Cerebellar cortex (tissue), 1 donor: ENCODE results near the gene SREBF1.
"Not testable (repeated sequence)": the region's sequence is repeated elsewhere in the genome, so short reads cannot be mapped to it uniquely, and the experiment has no call there.

ENCODE experiments used
- DNase-seq: peaks from one replicate; pipeline ENCODE4 v3.0.0-alpha.2; 2015; ENCODE audit warnings: low spot score

Gene SREBF1

DNA sequence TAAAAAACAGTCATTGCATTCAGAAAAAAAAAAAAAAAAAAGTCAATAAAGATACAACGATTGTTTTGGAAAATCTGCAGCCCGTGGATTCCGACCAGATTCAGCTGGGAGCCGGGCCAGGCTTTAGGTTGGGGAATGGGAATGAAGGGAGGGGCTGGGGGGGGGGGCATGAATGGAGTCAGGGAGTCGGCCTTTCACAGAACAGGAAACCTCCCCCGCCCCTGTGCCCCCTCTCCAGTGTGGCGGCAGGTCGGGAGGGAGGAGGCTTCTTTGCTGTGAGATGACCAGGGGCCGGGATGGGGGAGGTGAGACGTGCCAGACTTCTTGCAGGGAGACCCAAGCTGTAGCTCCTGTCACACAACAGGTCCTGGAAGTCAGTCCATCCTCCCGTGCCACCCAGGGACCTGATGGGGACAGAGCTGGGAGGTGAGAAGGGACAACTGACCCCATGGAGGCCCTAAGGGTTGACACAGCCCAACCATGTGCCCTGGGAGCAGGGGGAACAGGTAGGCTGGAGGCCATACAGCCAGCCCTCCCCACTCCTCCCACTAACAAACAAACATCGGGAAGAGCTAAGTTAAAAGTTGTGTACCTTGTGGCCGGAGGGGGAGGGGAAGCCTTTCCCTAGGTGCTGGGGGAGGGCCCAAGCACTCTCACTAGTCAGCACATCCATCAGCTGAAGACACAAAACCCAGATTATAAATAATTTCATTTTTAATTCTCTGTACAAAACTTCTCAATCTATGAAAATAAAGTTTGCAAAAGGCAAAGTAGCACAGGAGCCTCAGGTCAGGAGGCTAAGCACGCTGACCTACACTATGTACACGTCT is 25.2 kb downstream of the SREBF1 start:
- peak; percentile 70 for DNase-seq

DNA sequence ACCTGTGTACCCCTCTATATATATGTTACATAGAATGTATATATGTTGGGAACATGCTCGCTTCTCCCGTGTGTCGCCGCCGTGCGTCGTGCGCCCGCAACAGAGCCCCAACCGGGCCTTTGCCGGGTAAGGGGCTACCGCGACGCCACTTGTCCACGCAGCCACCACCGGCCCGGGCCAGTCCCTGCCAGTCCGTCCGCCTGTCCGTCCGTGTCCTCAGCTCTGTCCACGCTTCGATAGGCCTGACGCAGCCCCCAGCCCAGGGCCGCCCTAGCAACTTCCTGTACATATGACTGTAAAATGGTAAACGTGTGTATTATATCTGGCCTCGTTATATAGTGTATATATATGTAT is 25.9 kb downstream of the SREBF1 start:
- DNase-seq, result no peak

DNA sequence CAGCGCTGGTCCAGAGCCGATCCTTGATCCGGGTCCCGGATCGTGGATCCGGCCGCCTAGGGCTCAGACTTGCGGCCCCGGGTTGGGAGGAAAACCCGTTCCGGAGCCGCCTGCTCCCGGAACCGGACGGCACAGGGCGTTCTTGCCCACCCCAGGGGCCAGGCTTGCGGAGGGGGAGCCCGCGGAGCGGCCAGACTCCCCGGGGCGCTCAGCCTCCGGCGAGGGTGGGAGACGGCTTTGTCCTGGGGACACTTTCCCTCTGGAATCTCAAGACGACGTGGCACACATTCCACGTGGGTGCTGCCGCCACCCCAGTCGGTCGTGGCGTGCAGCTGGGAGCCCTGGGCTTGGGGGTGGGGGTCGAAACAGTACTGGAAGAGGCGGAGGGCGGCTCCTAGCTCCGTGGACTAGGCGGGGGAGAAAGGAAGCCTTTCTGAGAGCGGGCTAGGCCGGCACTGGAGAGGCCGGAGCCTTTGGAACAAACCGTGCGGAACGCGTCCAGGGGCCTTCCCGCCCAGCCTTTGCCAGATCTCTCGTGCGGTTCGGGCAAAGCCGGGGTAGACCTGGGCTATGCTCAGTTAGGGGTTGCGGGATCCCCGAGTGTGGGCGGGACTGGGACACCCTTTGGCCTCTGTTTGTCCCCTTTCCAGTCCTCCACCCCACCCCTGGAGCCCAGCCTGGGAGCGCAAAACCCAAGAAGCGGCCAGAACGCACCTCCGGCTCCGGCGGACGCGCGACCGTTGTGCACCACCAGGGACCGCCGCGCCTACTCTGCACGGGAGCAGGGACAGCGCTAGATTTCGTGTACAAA is 26.5 kb downstream of the SREBF1 start:
- peak; percentile 66 for DNase-seq

DNA sequence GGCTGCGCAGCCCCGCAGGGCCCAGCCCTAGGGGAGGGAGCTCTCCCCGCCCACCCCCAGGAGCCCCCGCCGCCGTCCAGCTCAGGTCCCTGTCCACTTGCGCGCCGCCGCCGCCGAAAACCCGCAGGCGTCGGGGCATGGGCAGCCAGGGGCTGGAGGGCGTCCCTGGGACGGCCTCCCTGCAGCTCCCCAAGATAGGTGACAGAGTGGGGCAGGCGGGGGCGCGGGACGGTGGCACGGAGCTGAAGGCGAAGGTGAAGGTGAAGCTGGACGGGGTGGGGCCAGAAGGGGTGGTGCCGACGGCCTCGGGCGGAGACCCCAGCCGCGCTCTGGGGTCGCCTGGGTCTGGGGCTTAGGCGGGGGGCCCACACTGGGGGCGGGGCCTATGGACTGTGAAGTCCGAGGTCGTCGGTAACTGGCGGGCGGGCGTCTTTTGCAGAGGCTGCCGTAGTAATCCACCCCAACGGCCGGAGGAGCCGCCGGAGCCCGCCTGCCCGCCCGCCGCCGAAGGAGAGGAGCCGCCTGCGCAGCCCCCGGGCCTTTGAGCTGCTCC is 27.2 kb downstream of the SREBF1 start:
- no peak for DNase-seq

DNA sequence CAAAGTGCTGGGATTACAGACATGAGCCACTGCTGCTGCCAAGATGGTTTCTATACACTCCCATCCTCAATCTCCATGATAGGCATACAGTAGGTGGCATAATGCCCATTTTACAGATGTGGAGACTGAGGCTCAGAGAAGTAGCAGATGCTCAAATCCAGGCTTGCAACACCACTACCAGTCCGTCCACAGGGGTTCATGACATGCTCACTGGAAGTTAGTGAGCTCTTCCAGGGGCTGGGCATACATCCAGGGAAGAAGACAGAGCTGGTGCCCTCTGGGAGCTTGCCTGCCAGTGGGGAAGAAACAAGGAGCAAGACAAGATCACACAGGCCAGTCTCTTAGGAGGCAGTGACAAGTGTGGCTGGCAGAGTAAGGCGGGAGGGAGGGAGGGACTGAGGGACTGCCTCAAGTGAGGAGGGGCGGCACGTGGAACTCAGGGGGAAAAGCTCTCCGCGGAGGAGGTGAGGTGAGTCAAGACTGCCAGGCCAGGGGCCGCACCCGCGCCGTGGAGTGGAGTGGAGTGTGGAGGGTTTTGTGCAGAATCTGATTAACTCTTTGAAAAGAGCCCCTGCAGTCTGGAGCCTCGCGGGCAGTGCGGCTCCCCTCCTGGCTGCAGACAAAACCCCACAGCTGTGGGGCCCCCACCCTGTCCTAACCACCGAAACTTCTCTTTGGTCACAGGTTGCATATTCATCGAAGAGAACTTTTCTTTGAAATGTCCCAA is 27.9 kb downstream of the SREBF1 start:
- DNase-seq, result peak; percentile 43

DNA sequence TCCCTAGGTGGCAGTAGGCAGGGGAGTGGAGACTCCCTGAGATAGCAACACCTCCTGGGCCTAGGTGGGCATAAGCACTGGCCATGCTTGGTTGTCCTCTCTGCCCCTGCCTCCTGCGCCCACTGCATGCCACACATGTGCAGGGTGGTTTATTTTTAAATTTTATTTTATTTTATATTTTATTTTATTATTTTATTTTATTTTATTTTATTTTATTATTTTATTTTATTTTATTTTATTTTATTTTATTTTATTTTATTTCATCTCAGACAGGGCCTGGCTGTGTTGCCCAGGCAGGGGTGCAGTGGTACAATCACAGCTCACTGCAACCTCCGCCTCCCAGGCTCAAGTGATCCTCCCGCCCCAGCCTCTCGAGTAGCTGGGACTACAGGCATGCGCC is 28.6 kb downstream of the SREBF1 start:
- not testable (repeated sequence) for DNase-seq

DNA sequence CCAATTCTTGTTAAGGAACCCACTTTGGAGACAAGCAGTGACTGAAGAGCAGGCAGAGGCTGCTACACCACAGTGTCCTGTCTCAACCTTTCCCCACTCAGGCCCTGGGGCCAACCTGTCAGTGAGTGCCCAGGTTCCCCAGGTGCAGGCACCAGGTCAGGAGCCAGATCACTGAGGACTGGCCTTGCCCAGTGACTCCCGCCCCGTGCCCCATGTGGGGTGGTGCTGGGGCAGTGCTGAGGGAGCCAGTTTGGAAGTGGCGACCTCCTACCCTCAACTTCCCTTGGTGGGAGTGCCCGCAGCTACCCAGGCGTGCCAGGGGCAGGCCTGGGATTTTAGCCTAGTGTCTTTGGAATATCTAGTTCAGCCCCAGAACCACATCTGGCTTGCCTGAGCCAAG is 29.3 kb downstream of the SREBF1 start:
- no peak for DNase-seq

DNA sequence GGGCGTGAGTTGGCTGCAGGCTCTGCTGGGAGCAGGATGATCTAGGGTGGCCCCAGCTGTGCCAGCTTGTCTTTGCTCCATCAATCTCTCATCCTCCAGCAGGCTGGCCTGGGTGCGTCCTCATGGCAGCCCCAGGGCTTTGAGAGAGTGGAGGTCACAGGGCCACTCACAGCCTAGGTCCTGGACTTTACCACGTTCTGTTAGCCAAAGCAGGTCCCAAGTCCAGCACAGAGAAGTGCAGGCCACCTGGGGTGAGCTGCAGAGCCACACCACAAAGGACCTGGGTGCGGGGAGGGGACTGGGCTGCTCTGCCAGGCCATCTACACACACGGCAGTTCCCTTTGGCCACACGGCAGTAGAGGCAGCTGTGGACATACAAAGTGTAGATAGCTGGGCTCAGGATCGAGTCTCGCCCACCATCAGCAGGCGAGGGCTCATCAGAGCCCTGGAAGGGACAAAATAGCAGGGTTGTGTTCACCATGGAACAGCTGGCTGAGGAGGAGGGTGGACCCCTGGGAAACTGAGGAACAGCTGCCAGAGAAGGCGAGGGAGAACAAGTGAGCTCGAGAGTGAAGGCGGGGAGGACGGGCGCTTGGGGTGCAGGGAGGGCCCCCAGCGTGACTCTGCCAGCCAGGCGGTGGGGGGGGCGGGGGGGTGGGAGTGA is 30.0 kb downstream of the SREBF1 start:
- no peak for DNase-seq

DNA sequence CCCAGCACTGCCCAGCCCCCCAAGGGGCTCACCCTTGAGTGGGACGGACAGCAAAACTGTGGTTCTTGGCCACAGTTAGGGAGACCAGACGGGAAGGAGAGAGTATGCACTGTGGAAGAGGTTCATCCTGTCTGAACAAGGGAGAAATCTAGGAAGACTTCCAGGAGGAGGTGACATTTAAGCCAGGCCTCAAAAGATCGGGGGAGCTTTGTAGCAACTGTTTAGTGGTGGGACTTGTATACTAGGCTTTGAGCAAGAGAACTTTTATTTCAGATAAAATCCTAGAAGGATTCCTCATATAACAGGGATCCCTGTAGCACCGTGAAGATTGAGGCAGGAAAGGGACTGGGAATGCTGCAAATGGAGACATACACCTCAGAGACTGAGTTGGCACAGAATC is 30.8 kb downstream of the SREBF1 start:
- DNase-seq, result no peak

DNA sequence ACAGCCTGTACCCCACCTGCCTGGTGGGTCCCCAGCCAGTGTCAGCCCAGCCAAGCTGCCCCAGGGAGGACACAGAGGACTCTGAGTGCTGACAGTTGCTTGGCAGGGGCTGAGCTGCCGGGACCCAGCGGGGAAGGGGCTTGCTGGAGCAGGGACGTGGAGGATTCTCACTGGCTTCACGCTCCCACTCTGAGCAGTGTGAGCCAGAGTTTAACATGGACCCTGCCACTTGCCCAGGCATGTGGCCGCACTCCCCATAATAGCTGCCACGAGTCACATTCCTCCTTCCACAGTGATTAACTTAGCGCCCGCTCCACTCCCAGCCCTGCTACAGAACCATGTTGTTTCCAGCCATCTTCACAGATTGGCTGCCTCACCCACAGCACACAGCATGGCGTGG is 31.2 kb downstream of the SREBF1 start:
- DNase-seq, result no peak

DNA sequence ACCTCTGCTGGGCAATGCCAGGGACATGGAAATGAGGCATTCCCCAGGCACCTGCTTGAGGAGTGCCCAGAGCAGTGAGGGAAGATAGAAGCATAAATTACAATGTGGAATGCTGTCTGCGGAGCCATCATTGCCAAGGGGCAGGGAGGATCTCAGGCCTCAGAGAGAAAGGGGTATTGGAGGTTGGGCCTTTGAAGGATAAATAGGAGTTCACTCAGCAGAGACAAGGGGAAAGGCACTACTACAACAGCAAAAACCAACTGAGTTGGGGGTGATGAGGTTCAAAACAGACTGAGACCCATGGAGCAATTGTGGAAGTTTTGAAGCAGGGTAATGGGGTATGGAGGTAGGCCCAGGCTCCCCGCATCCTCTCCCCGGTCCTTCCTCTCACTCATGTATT is 32.8 kb downstream of the SREBF1 start:
- DNase-seq, result no peak

DNA sequence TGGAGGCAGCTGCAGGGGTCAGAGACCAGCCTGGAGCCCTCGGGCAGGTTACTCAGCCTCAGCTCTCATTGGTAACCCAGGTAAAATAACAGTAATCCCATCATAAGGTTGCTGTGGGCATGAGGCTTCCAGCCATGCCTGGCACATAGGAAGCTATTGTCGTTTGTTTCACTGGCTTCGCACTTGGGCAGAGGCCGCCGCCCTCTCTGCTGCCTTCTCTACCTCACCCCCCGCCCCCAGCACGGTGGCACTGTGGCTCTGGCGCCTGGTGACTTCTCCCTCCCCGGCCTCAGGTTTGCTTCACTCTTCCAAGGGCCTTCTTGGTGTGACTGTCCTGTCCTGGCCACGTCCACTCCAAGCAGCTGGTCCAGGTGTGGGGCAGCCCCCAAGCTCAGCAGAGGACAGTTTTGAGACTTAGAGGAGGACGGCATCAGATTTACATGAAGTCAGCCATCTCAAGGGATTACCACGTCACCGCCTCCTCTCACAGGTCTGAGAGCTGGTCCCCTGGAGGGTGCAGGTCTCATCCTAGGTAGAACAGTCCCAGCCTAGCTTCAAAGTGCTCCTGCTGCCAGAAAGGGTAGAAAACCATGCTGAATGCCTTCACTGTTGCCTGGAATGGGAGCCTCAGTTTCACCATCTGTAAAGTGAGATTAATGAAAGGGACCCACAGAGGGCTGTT is 34.8 kb downstream of the SREBF1 start:
- no peak for DNase-seq

DNA sequence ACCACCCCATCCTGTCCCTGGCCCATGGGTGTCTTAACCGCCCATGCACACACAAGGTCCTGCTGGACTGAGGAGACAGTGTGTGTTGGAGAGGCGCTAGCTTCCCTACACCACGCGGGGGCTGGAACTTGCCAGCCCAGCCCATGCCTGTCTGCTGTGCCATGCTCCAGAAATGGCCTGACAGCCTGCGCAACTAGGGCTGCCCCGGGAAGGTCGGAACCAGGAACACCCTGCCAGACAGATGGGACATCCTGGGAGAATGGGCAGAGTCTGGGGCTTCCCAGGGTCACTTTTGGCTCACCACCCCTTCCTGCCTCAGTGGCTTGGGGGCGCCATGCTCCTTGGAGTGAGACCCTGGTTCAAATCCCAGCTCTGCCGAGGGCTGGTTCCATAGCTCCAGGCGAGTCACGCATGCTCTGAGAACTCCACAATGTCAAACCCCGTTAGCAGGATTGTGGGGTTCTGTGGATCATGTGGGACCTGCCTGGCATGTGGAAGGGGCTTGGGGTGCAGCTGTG is 36.2 kb downstream of the SREBF1 start:
- DNase-seq, result no peak

DNA sequence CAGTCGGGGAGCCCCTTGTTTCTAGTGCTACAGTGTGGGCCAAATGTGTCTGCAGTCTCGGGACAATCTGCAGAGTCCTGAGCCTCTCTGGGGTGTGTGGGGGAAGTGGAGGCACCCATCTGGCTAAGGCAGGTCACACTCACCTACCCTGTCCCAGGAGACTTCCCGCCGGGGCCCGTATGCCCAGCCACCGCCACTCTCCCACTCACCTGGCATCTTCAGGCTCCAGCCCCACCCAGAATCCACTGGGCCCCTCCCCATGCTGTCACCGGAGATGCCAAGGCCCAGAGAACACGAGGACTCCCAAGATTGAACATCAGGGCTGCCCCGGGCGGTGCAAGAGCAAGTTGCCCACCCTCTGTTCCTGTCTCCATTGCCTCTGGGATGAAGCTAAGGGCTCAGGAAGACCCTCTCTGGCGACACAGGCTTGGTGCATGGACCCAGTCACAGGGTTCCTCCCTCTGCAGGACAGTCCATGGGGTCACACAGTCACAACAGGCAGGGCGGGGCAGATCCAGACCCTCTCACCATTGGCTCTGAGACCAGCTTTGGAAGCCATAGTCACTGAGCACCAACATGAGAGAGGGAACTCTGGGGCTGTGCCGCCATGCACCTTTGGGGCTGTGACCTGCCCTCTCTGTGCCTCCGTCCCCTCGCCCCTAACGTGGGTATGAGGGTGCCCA is 38.1 kb downstream of the SREBF1 start:
- no peak for DNase-seq

DNA sequence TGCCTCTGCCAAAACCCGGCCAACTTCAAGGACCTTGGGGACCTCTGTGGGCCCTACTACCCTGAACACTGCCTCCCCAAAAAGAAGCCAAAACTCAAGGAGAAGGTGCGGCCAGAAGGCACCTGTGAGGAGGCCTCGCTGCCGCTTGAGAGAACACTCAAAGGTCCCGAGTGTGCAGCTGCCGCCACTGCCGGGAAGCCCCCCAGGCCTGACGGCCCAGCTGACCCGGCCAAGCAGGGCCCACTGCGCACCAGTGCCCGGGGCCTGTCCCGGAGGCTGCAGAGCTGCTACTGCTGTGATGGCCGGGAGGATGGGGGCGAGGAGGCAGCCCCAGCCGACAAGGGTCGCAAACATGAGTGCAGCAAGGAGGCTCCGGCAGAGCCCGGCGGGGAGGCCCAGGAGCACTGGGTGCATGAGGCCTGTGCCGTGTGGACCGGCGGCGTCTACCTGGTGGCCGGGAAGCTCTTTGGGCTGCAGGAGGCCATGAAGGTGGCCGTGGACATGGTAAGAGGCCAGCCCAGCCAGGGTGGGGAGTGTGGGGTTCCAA is 38.7 kb downstream of the SREBF1 start:
- DNase-seq, result no peak

DNA sequence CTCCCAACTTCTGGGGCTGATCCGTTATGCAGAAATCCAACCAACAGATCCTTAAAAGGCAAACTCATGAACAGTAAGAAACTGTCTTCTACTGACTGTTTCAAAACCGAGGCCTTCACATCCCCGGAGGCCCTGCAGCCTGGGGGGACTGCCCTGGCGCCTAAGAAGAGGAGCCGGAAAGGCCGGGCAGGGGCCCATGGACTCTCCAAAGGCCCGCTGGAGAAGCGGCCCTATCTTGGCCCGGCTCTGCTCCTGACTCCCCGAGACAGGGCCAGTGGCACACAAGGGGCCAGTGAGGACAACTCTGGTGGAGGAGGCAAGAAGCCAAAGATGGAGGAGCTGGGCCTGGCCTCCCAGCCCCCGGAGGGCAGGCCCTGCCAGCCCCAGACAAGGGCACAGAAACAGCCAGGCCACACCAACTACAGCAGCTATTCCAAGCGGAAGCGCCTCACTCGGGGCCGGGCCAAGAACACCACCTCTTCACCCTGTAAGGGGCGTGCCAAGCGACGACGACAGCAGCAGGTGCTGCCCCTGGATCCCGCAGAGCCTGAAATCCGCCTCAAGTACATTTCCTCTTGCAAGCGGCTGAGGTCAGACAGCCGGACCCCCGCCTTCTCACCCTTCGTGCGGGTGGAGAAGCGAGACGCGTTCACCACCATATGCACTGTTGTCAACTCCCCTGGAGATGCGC is 39.5 kb downstream of the SREBF1 start:
- DNase-seq, result no peak

DNA sequence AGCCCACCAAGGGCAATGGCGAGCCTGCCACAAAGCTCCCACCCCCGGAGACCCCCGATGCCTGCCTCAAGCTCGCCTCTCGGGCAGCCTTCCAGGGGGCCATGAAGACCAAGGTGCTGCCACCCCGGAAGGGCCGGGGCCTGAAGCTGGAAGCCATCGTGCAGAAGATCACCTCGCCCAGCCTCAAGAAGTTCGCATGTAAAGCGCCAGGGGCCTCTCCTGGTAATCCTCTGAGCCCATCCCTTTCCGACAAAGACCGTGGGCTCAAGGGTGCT is 40.1 kb downstream of the SREBF1 start:
- no peak for DNase-seq

DNA sequence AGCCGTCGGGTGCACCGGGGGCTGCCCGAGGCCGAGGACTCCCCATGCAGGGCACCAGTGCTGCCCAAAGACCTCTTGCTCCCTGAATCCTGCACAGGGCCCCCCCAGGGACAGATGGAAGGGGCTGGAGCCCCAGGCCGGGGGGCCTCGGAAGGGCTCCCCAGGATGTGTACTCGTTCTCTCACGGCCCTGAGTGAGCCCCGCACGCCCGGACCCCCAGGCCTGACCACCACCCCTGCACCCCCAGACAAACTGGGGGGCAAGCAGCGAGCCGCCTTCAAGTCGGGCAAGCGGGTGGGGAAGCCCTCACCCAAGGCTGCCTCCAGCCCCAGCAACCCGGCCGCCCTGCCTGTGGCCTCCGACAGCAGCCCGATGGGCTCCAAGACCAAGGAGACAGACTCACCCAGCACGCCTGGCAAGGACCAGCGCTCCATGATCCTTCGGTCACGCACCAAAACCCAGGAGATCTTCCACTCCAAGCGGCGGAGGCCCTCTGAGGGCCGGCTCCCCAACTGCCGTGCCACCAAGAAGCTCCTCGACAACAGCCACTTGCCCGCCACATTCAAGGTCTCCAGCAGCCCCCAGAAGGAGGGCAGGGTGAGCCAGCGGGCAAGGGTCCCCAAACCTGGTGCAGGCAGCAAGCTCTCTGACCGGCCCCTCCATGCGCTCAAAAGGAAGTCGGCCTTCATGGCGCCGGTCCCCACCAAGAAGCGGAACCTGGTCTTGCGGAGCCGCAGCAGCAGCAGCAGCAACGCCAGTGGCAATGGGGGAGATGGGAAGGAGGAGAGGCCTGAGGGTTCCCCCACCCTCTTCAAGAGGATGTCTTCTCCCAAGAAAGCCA is 40.6 kb downstream of the SREBF1 start:
- no peak for DNase-seq

DNA sequence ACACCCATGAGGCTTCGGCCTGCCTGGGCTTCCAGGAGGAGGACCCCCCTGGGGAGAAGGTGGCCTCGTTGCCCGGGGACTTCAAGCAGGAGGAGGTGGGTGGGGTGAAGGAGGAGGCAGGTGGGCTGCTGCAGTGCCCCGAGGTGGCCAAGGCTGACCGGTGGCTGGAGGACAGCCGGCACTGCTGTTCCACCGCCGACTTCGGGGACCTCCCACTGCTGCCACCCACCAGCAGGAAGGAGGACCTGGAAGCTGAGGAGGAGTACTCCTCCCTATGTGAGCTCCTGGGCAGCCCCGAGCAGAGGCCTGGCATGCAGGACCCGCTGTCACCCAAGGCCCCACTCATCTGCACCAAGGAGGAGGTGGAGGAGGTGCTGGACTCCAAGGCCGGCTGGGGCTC is 41.5 kb downstream of the SREBF1 start:
- DNase-seq, result no peak
